Tibial nerve (tissue), 4 donors: ENCODE measurements around the gene SFI1. TPM values are rescaled to one million over a fixed set of nuclear protein-coding genes. Genes with fewer than 3 reads are reported as not detected.

Experiments
- DNase-seq, 2 donors: peaks; one replicate each; pipeline ENCODE4 v3.0.0-alpha.2; 2019; ENCODE audit warnings: low spot score in 2 of 2
- H3K27ac ChIP-seq, 4 donors: fragments of 200-600 bp; sonication (generic) in 3 of 4; one replicate each; pipeline ENCODE4 v1.5.1; 2017 to 2019; ENCODE audit warnings: mild to moderate bottlenecking in 1 of 4
- H3K27me3 ChIP-seq, 2 donors: fragments of 200-600 bp; sonication (generic) in 1 of 2; one replicate each; pipeline versions ENCODE4 v1.5.1 to v1.6.0; 2017 to 2019
- H3K36me3 ChIP-seq, 3 donors: fragments of 200-600 bp; sonication (generic); one replicate each; pipeline ENCODE4 v1.5.1; 2018 to 2019
- H3K4me1 ChIP-seq, 4 donors: fragments of 200-600 bp; sonication (generic) in 3 of 4; one replicate each; pipeline ENCODE4 v1.5.1; 2017 to 2019
- H3K4me3 ChIP-seq, 4 donors: fragments of 200-600 bp; sonication (generic) in 3 of 4; one replicate each; pipeline ENCODE4 v1.5.1; 2017 to 2019; ENCODE audit warnings: mild to moderate bottlenecking in 1 of 4, moderate library complexity in 1 of 4
- H3K9me3 ChIP-seq, 4 donors: fragments of 200-600 bp; sonication (generic) in 3 of 4; one replicate each; pipeline ENCODE4 v1.5.1; 2017 to 2019
- CTCF ChIP-seq, 5 experiments: fragments of 200-600 bp in 3 of 5; fragments of 450-650 bp in 2 of 5; sonication (generic) in 3 of 5; IDR thresholded peaks; one replicate each; pipeline ENCODE4 v1.5.1; 2016 to 2019; ENCODE audit warnings: antibody characterized with exemption in 5 of 5, mild to moderate bottlenecking in 3 of 5, moderate library complexity in 2 of 5
- EP300 ChIP-seq, 2 donors: sonication (generic); formaldehyde crosslinking; IDR thresholded peaks; one replicate each; pipeline ENCODE4 v1.6.1; 2017; ENCODE audit warnings: antibody characterized with exemption in 2 of 2, mild to moderate bottlenecking in 1 of 2
- POLR2A ChIP-seq, 2 donors: fragments of 450-650 bp; IDR thresholded peaks; one replicate each; pipeline ENCODE4 v1.6.1; 2017; ENCODE audit warnings: antibody characterized with exemption in 2 of 2, mild to moderate bottlenecking in 2 of 2, moderate library complexity in 2 of 2
- WGBS, 2 donors: methylation state at CpG; one replicate each; pipeline ENCODE4 v1.1.5; 2018; 5-methylcytosine and 5-hydroxymethylcytosine counted together
- total RNA-seq, 4 donors: library from RNA; depleted of rRNA; stranded (reverse); fragments of >200 nt; gene quantifications; one replicate each; pipeline ENCODE4 v1.1.0, GENCODE V29; 2016

SFI1 gene
- total RNA-seq, 4 donors from 2014 or later, result 30.4 to 66.9 (median 49.5) TPM

DNA sequence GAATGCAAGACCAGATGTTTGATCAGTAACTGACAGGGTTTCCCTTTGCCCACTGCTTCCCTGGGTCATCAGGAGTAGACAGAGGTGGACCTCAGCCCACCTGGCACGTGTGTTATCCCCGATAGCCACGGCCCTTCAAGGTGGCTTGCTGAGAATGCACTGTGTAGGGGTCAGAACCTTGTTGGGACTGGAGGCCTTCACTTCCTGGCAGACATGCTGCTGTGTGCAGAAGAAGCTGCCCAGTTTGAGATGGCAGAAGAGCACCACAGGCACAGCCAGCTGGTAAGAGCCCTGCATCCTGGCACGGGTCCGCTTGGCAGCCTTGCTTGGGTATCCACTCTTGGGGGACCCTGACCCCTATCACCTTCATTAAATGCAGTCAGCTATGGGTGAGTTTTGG, 81.8 kb downstream of the SFI1 start:
- 88 to 92% methylated on average over 5 of the region's 5 CpGs for WGBS, 2 donors
- Histone ChIP-seq H3K27ac (no peak overlapping the region), H3K4me3 (no peak overlapping the region), H3K9me3 (no peaks in the 10 kb centered on the region), H3K36me3 (peaks cover 0 to 67% (median 0%) of the 10 kb centered on the region in 3 donors), H3K4me1 (no peaks in the 10 kb centered on the region), H3K27me3 (no peaks in the 10 kb centered on the region)
- no peak for TF ChIP-seq POLR2A (IDR thresholded peaks at IDR 0.05)
- no peak for TF ChIP-seq EP300 (IDR thresholded peaks at IDR 0.05)
- no peak for TF ChIP-seq CTCF (IDR thresholded peaks at IDR 0.05)
- DNase-seq, result no peak

GRCh38 chr22:31579835-31580242, 83.5 kb downstream of the SFI1 start:
- Histone ChIP-seq H3K4me1 (no peaks in the 10 kb centered on the region), H3K27ac (no peak overlapping the region), H3K36me3 (peaks cover 0 to 69% (median 0%) of the 10 kb centered on the region in 3 donors), H3K27me3 (no peaks in the 10 kb centered on the region), H3K4me3 (no peak overlapping the region), H3K9me3 (no peaks in the 10 kb centered on the region)
- TF ChIP-seq POLR2A (IDR thresholded peaks at IDR 0.05) (no peak), CTCF (IDR thresholded peaks at IDR 0.05) (no peak)
- DNase-seq, result no peak
- 82 to 88% methylated on average over 1 of the region's 1 CpG for WGBS, 2 donors

DNA sequence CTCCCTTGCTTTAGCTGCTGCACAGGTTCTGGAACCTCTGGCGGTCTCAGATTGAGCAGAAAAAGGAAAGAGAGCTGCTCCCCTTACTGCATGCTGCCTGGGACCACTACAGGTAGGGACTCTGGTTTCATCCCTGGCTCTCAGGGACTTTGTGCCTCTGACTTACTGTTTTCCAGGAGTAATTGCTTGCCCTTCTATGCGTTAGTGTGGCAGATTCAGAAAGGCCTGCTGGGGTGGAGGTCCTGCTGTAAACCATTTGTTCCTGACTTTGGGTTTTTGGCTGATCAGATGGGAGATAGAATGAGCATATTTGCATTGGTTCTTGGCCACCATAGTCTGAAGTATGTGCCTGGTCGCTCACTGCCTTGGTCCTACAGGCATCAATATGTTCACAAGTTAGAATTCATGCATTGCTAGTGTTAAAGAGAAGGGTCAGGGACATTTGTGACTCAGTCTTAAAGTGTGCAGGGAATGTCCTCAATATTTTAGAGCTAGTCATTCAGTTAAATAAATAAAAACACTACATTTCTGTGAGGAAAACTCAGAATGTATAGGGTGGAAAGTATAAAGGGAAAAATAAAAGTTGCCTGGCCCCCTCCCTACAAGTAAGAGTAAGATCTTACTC, 87.6 kb downstream of the SFI1 start:
- Histone ChIP-seq H3K4me3 (no peak overlapping the region), H3K27ac (no peak overlapping the region), H3K4me1 (no peaks in the 10 kb centered on the region), H3K27me3 (no peaks in the 10 kb centered on the region), H3K36me3 (peaks cover 0 to 68% (median 0%) of the 10 kb centered on the region in 3 donors), H3K9me3 (no peaks in the 10 kb centered on the region)
- no peak for DNase-seq
- 79 to 83% methylated on average over 3 of the region's 3 CpGs for WGBS, 2 donors
- TF ChIP-seq CTCF (IDR thresholded peaks at IDR 0.05), result no peak
- TF ChIP-seq POLR2A (IDR thresholded peaks at IDR 0.05), result no peak
- no peak for TF ChIP-seq EP300 (IDR thresholded peaks at IDR 0.05)

DNA sequence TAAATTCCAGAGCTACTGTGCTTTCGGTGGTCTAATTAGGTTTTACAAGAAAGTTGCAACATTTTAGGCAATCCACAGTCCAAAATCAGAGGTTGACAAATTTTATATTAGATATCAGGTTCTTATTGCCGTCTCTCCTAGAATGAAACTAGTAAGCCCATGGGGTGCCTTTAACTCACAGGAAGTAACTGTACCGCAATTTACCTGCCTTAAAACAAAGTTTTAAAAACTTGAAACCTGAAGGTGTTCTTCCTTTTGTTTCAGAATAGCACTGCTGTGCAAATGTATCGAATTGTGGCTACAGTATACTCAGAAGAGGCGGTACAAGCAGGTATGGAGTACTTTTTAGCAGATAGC, 88.4 kb downstream of the SFI1 start:
- Histone ChIP-seq H3K27me3 (no peaks in the 10 kb centered on the region), H3K9me3 (no peaks in the 10 kb centered on the region), H3K27ac (no peak overlapping the region), H3K4me3 (no peak overlapping the region), H3K36me3 (peaks cover 0 to 68% (median 0%) of the 10 kb centered on the region in 3 donors), H3K4me1 (no peaks in the 10 kb centered on the region)
- no peak for TF ChIP-seq EP300 (IDR thresholded peaks at IDR 0.05)
- no peak for TF ChIP-seq POLR2A (IDR thresholded peaks at IDR 0.05)
- TF ChIP-seq CTCF (IDR thresholded peaks at IDR 0.05), result no peak
- WGBS, 2 donors, result 89 to 95% methylated on average over 5 of the region's 5 CpGs
- DNase-seq, result no peak

DNA sequence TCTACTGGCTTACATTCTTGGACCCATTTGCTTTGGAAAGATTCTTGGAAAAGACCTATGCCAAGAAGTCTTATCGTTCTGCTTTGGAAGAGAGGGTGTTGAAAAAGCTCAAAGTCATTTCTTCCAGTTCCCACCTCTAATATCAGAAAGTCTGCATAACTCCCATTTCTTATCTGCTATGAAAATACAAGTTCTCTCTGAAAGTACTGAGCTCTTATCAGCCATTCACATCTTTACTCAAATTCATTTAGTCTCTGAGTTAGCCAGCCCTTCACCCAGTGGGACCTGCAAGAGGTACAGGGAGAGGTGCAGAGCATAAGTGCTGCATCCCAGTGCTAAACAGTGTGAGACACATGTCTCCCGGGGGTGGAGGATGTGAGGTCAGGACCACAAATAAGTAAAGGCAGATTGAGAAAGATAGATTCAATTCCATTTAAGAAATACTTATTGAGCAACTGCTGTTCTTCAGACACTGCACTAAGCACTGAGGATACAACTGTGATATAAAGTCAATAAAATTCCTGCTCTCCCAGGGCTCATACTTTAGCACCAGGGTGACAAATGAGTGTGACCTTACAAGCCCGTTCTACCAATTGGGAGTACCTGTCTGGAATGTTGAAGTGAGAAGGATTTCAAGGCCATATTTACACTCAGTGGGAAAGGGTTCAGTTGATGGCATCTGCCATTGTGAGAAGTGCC, 89.0 kb downstream of the SFI1 start:
- no peak for DNase-seq
- no peak overlapping the region for H3K4me3 ChIP-seq
- H3K4me1 ChIP-seq, result no peaks in the 10 kb centered on the region
- H3K9me3 ChIP-seq, result no peaks in the 10 kb centered on the region
- no peak overlapping the region for H3K27ac ChIP-seq
- no peaks in the 10 kb centered on the region for H3K27me3 ChIP-seq
- TF ChIP-seq POLR2A (IDR thresholded peaks at IDR 0.05) (no peak), EP300 (IDR thresholded peaks at IDR 0.05) (no peak), CTCF (IDR thresholded peaks at IDR 0.05) (no peak)
- H3K36me3 ChIP-seq, result peaks cover 0 to 63% (median 0%) of the 10 kb centered on the region in 3 donors
- 64 to 75% methylated on average over 3 of the region's 3 CpGs for WGBS, 2 donors
